AG09309 (cell line): ENCODE measurements around the gene CTIF.
A peak's percentile ranks its signal among the peaks of the same experiment; 100 is the strongest.

Source experiments
- DNase-seq: peaks from one replicate; pipeline ENCODE4 v3.0.0-alpha.2; 2010; ENCODE audit warnings: low read depth
- H3K4me3 ChIP-seq: 2 replicates; pipeline ENCODE4 v1.5.1; 2011; ENCODE audit warnings: mild to moderate bottlenecking, low read depth, low read length, moderate library complexity; ENCODE audit not compliant: control insufficient read depth
- TF ChIP-seq, protein P1 (sequence below): IDR thresholded peaks from 2 replicates; pipeline ENCODE4 v1.5.1; 2011; ENCODE audit warnings: mild to moderate bottlenecking, low read depth, low read length, inconsistent platforms; ENCODE audit not compliant: insufficient read depth, control insufficient read depth; ENCODE audit errors: missing control alignments

CTIF gene

DNA sequence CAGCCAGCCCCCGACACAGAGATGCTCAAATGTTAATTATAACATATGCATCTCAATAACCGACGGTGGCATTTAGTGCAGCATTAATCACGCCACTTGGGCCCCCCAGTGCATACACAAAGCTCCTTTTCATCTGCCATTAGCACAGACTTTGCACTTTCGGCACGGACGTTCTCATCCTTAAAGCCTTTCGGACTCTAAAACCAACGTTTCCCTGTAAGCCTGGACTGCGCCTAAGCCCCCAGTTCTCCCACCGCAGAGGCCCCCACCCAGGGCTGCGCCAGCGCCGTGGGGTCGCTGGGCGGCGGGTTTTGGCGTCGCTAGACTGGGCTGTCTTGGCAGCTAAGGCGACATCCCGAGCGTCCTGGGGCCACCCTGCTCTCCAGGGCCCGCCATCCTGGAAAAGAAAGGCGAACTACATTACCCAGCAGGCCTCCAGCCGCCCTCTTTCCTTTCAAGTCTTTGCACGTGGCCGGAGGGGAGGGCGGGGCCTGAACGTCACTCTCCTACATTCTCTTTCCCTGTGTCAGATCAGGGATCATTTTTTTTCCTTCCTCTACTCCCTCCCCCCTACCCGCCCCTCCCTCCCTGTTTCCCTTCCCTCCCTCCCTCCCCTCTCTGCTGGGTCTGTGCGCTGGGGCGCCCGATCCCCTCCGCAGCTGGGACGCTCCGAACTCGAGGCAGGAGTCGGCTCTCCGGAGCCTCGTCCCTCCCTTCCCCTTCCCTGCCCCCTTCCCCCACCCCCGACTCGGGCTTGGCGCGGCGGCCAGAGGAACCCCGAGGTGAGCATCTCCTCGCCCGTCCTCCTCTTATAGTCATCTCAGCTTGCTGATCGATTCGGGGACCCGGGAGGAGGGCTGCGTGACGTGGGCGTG lies at the start of gene CTIF:
CTIF (plus strand) TSS at position 501 of the 875 bp plus-strand sequence. CDS start 80,535 bp downstream, outside the sequence.
- peak; percentile 84 for DNase-seq
- TF ChIP-seq, protein P1, sequence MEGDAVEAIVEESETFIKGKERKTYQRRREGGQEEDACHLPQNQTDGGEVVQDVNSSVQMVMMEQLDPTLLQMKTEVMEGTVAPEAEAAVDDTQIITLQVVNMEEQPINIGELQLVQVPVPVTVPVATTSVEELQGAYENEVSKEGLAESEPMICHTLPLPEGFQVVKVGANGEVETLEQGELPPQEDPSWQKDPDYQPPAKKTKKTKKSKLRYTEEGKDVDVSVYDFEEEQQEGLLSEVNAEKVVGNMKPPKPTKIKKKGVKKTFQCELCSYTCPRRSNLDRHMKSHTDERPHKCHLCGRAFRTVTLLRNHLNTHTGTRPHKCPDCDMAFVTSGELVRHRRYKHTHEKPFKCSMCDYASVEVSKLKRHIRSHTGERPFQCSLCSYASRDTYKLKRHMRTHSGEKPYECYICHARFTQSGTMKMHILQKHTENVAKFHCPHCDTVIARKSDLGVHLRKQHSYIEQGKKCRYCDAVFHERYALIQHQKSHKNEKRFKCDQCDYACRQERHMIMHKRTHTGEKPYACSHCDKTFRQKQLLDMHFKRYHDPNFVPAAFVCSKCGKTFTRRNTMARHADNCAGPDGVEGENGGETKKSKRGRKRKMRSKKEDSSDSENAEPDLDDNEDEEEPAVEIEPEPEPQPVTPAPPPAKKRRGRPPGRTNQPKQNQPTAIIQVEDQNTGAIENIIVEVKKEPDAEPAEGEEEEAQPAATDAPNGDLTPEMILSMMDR = no peak
- peak within 1 kb of the TSS; percentile 99 for H3K4me3 ChIP-seq

DNA sequence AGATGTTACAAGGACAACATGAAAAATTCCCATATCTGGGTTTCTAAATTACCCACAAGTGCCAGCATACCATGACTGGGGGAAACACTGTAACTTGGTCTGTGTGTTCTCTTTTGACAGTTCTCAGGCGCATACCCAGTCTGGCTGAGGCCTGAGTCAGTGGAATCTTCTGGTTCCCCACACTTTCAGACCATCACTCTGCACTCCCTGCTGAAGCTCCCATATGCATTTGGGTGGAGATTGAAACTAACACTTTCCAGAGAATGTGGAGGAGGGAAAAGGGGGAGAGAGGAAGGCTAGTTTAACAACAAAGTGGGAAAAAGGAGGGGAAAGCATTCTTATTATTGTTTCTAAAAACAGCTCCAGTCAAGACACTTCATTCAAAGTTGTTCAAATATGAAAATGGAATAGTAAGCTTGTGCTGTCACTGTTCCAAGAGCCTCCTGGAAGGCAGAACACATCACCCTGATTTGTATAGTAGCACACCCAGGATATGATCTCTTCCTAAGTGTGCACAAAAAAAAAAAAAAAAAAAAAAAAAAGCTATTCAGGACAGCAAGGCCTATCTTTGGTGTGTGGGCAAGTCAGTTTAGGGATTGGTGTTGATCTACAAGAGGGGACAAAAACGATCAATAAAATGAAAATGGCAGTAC lies 48.1 kb upstream of the CTIF start:
- TF ChIP-seq, protein P1 = no peak
- H3K4me3 ChIP-seq = no peak overlapping the region
- no peak for DNase-seq

DNA sequence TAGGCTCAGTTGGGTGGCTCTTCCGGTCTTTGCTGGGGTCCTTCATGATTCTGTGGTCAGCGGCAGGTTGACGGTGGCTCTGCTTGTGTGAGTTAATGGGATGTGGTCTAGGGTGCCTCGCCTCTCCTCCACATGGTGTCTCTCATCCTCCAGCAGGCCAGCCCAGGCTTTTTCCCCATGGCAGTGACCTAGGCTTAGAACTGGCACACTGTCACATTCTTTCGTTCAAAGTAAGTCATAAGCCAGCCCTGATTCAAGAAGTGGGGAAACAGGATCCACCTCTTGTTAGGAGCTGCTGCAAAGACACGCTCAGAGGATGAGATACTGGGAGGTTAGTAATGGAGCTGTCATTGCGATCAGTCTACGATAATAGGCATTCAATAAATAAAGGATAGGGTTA lies 46.0 kb upstream of the CTIF start:
- TF ChIP-seq, protein P1 = no peak

DNA sequence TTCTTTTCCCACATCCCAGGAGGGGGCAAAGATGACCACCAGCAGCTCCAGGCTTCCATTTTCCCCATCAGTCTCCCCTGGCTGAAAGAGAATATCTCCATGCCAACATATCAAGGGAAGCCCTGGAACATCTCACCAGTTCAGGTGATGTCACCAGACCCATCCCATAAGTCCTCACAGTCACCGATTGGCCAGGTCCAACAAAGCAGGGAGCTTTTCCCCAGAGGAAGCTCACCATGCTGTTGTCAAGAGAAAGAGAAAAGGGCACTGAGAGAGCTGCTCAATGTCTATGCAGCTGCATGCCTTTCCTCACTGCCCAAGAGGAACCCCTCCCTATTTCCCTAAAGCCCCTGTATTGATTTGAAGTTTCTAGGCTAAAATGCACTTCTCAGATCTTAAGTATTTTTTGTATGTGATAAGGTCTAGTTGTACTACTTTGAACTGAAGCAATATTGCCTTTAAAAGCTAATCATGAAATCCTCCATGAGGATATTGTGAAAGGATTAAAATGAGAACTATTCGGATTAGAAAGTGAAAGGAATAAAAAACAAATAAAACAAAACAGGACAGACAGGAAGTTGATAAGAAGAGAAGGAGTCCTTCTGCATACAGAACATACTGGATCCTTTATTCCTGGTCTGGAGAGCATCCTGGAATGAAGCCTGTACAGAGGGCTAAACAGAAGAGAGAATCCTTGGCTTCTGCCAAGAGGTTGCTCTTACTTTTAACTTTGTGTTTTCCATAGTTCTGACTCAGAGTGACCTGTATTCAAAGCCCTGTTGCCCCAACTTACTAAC lies 45.2 kb upstream of the CTIF start:
- TF ChIP-seq, protein P1 = no peak
- DNase-seq = no peak
- no peak overlapping the region for H3K4me3 ChIP-seq

More for the DNA sequence above, 46.0 kb upstream of the CTIF start:
- no peak overlapping the region for H3K4me3 ChIP-seq
- DNase-seq = no peak

DNA sequence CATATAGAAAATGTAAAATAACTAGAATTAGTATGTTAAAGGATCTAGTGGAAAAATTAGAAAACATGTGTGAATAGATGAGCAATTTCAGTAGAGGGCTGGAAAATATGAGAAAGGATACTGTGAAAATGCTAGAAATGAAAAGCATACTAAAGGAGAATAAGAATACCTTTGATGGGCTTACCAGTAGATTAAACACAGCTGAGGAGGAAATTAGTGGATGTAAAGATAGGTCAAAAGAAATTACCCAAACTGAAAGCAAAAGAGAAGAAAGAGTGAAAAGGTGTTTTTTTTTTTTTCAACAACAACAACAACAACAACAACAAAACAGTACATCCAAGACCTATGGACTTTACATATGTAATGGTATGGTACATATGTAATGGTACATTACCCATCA lies 41.0 kb upstream of the CTIF start:
- DNase-seq = no peak
- H3K4me3 ChIP-seq = no peak overlapping the region
- TF ChIP-seq, protein P1 = no peak

DNA sequence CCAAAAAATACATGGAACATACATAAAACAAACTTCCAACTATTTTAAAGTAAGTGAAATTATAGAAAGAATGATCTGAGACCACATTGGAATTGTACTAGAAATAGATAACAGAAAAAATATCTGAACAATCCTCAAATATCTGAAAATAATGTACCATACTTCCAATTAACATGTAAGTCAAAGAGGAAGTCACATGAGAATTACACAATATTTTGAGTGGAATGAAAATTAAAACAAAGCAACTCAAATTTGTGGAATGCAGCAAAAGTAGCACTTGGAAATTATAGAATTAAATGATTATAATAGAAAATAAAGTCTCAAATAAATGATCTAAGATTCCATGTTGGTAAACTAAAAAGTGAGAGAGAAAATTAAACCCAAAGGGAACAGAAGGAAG lies 38.3 kb upstream of the CTIF start:
- no peak for DNase-seq
- TF ChIP-seq, protein P1 = no peak
- H3K4me3 ChIP-seq = no peak overlapping the region
